Chondrocyte (in vitro differentiated cells): ENCODE measurements around the gene TMEM248. TPM values are rescaled to one million over a fixed set of nuclear protein-coding genes. Genes with fewer than 3 reads are reported as not detected.
"Not testable (repeated sequence)": the region's sequence is repeated elsewhere in the genome, so short reads cannot be mapped to it uniquely, and the experiment has no call there.

Experiments
- DNase-seq: peaks from one replicate; pipeline ENCODE4 v3.0.0; 2021; ENCODE audit warnings: mixed read lengths, low spot score
- H3K27ac Mint-ChIP-seq: one replicate; pipeline ENCODE4 v1.8.0; 2021; ENCODE audit warnings: mild to moderate bottlenecking, moderate library complexity, mixed read lengths; ENCODE audit not compliant: unreplicated experiment
- H3K27me3 Mint-ChIP-seq: 2 replicates; pipeline ENCODE4 v1.8.0; 2021; ENCODE audit warnings: low read depth, mixed read lengths
- H3K36me3 Mint-ChIP-seq: 2 replicates; pipeline ENCODE4 v1.8.0; 2021; ENCODE audit warnings: low read depth, mixed read lengths
- H3K4me1 Mint-ChIP-seq: 2 replicates; pipeline ENCODE4 v1.8.0; 2021; ENCODE audit warnings: low read depth, mild to moderate bottlenecking, mixed read lengths
- H3K4me3 Mint-ChIP-seq: one replicate; pipeline ENCODE4 v1.8.0; 2021; ENCODE audit warnings: mild to moderate bottlenecking, moderate library complexity, mixed read lengths; ENCODE audit not compliant: unreplicated experiment
- H3K9me3 Mint-ChIP-seq: 2 replicates; pipeline ENCODE4 v1.8.0; 2021; ENCODE audit warnings: low read depth, mixed read lengths
- total RNA-seq: library from RNA; stranded (reverse); gene quantifications from 3 replicates; pipeline ENCODE4 v1.2.1, GENCODE V29; 2021
- TF ChIP-seq, protein P1 (sequence below): fragments of 200-600 bp; sonication (generic); IDR thresholded peaks from 2 replicates; pipeline ENCODE4 v1.5.0; 2021; ENCODE audit warnings: antibody characterized with exemption, mild to moderate bottlenecking, moderate library complexity

The TMEM248 gene
- total RNA-seq, 1 donor from 2014 or later: 83.0 TPM

DNA sequence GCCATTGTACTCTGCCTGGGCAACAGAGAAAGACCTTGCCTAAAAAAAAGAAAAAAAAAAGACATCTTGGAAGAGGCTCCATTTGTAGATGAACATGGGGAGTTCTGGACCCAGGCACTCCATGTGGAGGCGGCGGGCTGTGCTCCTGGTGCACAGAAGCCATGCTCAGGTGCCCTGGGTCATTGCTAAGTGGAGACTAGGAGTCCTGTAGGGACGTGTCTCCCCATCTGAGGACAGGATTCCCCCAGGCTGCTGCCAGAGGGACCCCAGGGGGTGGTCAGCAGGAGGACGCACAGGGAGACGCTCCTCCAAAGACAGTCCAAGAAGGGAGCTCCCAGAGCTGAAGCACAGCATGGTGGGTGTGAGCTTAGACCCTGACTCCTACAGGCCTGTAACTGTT lies 40.1 kb downstream of the TMEM248 start:
- peaks cover 30% of the 10 kb centered on the region for H3K4me1 Mint-ChIP-seq
- H3K27ac Mint-ChIP-seq: no peak overlapping the region
- H3K9me3 Mint-ChIP-seq: no peaks in the 10 kb centered on the region
- no peaks in the 10 kb centered on the region for H3K27me3 Mint-ChIP-seq
- DNase-seq: peak; percentile 53
- H3K4me3 Mint-ChIP-seq: no peak overlapping the region
- peaks cover 8% of the 10 kb centered on the region for H3K36me3 Mint-ChIP-seq
- TF ChIP-seq, protein P1, sequence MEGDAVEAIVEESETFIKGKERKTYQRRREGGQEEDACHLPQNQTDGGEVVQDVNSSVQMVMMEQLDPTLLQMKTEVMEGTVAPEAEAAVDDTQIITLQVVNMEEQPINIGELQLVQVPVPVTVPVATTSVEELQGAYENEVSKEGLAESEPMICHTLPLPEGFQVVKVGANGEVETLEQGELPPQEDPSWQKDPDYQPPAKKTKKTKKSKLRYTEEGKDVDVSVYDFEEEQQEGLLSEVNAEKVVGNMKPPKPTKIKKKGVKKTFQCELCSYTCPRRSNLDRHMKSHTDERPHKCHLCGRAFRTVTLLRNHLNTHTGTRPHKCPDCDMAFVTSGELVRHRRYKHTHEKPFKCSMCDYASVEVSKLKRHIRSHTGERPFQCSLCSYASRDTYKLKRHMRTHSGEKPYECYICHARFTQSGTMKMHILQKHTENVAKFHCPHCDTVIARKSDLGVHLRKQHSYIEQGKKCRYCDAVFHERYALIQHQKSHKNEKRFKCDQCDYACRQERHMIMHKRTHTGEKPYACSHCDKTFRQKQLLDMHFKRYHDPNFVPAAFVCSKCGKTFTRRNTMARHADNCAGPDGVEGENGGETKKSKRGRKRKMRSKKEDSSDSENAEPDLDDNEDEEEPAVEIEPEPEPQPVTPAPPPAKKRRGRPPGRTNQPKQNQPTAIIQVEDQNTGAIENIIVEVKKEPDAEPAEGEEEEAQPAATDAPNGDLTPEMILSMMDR: no peak

DNA sequence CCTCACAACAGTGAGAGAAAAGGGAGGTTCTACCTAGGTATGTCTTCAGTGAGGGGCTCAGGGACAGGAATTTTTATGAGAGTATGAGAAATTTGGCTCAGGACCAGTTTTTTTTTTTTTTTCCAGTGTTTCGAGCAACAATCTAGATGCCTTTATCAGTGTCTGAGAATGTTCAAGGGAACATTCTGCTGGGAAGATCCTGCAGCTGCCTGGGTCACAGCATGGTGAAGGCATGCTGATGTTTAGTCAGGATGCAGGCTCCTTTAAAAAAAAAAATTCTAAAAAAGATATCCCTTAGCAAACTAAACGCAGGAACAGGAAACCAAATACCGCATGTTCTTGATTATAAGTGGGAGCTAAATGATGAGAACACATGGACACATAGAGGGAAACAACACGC lies 43.4 kb downstream of the TMEM248 start:
- no peak overlapping the region for H3K4me3 Mint-ChIP-seq
- TF ChIP-seq, protein P1: no peak
- H3K27ac Mint-ChIP-seq: peak overlapping the region; percentile 80
- no peaks in the 10 kb centered on the region for H3K9me3 Mint-ChIP-seq
- no peak for DNase-seq
- peaks cover 8% of the 10 kb centered on the region for H3K4me1 Mint-ChIP-seq
- peaks cover 3% of the 10 kb centered on the region for H3K36me3 Mint-ChIP-seq
- no peaks in the 10 kb centered on the region for H3K27me3 Mint-ChIP-seq

DNA sequence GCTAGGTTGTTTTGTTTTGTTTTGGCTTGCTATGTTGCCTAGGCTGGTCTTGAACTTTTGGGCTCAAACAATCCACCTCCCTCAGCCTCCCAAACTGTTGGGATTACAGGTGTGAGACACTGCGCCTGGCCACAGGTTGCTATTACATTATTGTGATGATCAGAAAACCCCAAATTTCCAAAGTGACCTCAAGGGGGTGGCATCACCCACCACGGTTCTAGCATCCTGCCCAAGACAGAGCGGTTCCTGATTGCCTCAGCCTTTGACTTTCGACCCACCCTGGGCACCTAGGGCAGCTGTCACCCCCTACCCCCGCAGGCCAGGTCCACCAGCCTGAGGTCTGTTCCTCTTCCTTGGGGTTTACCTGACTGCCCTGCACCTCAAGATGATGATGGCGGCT lies 46.0 kb downstream of the TMEM248 start:
- H3K27ac Mint-ChIP-seq: no peak overlapping the region
- no peak overlapping the region for H3K4me3 Mint-ChIP-seq
- no peaks in the 10 kb centered on the region for H3K27me3 Mint-ChIP-seq
- DNase-seq: peak; percentile 65
- TF ChIP-seq, protein P1: no peak
- no peaks in the 10 kb centered on the region for H3K9me3 Mint-ChIP-seq
- peaks cover 8% of the 10 kb centered on the region for H3K4me1 Mint-ChIP-seq
- no peaks in the 10 kb centered on the region for H3K36me3 Mint-ChIP-seq

DNA sequence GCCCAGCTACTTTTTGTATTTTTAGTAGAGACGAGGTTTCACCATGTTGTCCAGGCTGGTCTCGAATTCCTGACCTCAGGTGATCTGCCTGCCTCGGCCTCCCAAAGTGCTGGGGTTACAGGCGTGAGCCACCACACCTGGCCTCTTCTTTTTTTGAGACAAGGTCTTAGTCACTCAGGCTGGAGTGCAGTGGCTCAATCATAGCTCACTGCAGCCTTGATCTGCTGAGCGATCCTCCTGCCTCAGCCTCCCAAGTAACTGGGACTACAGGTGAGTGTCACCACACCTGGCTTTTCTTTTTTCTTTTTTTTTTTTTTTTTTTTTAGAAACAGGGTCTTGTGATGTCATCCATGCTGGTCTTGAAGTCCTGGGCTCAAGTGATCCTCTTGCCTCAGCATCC lies 48.0 kb downstream of the TMEM248 start:
- H3K27me3 Mint-ChIP-seq, H3K36me3 Mint-ChIP-seq, H3K4me1 Mint-ChIP-seq, H3K27ac Mint-ChIP-seq, H3K4me3 Mint-ChIP-seq, DNase-seq, H3K9me3 Mint-ChIP-seq: not testable (repeated sequence)

DNA sequence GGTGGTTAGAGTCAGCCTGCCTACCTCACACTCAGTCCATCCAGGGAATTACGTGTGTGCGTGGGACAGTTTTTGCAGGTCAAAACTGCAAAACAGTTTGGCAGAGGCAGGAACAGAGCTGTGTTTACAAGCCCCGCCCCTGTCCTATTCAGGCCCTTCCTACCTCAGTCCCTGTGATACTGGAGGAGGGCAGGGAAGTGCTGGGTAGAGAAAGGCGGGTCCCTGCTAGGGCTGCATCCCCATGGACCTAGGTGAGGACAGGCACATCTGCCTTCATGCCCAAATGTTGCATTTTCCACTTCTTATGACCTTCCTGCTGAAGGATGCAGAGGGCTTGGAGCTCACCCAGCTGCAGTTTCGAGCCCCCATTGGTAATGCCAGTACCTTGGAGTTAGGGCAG lies 49.3 kb downstream of the TMEM248 start:
- Mint-ChIP-seq H3K4me1 (no peaks in the 10 kb centered on the region), H3K9me3 (no peaks in the 10 kb centered on the region), H3K4me3 (no peak overlapping the region), H3K36me3 (no peaks in the 10 kb centered on the region), H3K27me3 (no peaks in the 10 kb centered on the region), H3K27ac (no peak overlapping the region)
- no peak for DNase-seq
- TF ChIP-seq, protein P1: no peak

DNA sequence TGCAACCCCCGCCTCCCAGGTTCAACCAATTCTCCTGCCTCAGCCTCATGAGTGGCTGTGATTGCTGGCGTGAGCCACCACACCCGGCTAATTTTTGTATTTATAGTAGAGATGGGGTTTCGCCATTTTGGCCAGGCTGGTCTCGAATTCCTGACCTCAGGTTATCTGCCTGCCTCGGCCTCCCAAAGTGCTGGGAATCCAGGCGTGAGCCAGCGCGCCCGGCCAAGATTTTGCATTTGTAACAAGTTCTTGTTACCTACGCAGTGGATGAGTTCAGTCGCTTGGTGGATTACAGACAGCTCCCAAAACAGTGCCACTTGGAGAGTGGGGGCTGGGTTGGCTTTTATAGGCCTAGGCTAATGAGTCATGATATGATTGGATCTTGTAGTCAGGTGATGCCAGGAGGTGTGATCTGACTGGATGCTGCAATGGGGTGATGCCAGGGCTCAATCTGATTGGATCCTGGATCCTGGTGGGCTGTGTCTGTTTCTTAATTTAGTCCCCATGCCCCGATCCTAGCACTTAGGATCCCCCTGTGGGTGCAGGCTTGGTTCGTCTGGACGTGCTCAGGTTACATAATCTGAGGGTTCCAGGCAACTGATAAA lies 54.1 kb downstream of the TMEM248 start:
- no peak for DNase-seq
- TF ChIP-seq, protein P1: no peak
- H3K27ac Mint-ChIP-seq: no peak overlapping the region
- no peaks in the 10 kb centered on the region for H3K36me3 Mint-ChIP-seq
- no peaks in the 10 kb centered on the region for H3K27me3 Mint-ChIP-seq
- H3K4me1 Mint-ChIP-seq: peaks cover 8% of the 10 kb centered on the region
- peaks cover 4% of the 10 kb centered on the region for H3K9me3 Mint-ChIP-seq
- H3K4me3 Mint-ChIP-seq: no peak overlapping the region

DNA sequence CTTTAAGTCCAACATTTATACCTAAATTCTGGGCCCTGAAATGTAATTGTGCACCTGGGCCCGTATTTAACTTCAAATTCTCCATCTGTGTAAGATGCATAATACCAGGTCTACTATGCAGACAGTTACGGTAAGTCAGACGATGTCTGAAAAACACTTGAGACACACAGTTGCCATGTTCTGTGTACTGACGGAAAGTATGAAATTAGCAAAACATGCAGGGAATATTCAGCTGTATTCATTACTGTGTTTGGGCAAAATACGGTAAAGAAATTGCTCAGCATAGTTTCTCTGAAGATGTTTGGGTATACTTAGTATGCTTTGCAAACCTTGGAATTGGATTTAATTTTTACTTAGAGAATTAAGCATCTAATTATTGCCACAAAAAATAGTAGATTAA lies 57.3 kb downstream of the TMEM248 start:
- H3K27me3 Mint-ChIP-seq, H3K4me1 Mint-ChIP-seq, H3K27ac Mint-ChIP-seq, H3K4me3 Mint-ChIP-seq, DNase-seq, H3K36me3 Mint-ChIP-seq: not testable (repeated sequence)
- peaks cover 10% of the 10 kb centered on the region for H3K9me3 Mint-ChIP-seq

DNA sequence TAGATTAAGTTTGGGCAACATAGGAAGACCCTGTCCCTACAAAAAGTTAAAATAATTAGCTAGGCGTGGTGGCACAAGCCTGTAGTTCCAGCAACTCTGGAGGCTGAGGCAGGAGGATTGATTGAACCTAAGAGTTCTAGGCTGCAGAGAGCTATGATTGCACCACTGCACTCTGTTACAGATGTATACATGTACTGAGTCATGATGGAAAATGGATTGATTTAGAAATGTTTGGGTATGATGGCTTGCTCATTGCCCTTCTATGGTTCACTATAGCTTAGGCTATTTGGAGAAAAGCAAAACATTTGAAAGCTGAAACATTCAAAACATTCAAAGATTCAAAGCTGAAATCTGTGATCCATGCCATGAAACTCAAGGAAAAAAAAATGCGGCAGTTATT lies 58.0 kb downstream of the TMEM248 start:
- H3K4me1 Mint-ChIP-seq, H3K4me3 Mint-ChIP-seq, H3K27ac Mint-ChIP-seq, H3K27me3 Mint-ChIP-seq, H3K36me3 Mint-ChIP-seq, DNase-seq: not testable (repeated sequence)
- peaks cover 10% of the 10 kb centered on the region for H3K9me3 Mint-ChIP-seq
